Left renal pelvis (tissue), 4 donors: ENCODE results near the gene PRDM16. TPM values are rescaled to one million over a fixed set of nuclear protein-coding genes. Genes with fewer than 3 reads are reported as not detected.

ENCODE experiments used
- DNase-seq, 4 donors: peaks; one replicate each; pipeline ENCODE4 v3.0.0-alpha.2; 2013; ENCODE audit warnings: low read depth in 4 of 4, low spot score in 3 of 4
- polyA plus RNA-seq, 4 donors: library from polyadenylated mRNA; unstranded; fragments of 120-200 nt; gene quantifications; one replicate each; pipeline ENCODE4 v1.2.1, GENCODE V29; 2013; ENCODE audit not compliant: insufficient read length in 4 of 4

Gene PRDM16
- polyA plus RNA-seq, 4 donors, result 1.1 to 11.1 (median 6.8) TPM

GRCh38 chr1:3393987-3394920 lies 325.3 kb downstream of the PRDM16 start:
- no peak for DNase-seq

DNA sequence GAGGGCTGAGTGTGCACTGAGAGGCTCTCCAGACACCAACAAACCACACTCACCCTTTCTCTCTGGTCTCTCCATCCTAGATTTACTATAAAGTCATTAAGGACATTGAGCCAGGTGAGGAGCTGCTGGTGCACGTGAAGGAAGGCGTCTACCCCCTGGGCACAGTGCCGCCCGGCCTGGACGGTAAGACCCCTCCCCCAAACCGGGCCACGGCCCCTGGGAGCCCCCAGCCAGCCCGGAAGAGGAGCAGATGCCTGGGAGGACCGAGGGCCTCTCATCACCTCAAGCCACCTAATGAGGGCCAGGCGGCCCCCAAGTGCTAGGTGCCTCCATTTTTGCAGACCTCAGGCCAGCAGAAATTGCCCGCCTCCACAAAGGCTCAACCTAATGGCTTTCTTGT lies 327.4 kb downstream of the PRDM16 start:
- no peak for DNase-seq

- no peak for DNase-seq
These were observed 328.3 kb downstream of the PRDM16 start for GRCh38 chr1:3397311-3397710.

DNA sequence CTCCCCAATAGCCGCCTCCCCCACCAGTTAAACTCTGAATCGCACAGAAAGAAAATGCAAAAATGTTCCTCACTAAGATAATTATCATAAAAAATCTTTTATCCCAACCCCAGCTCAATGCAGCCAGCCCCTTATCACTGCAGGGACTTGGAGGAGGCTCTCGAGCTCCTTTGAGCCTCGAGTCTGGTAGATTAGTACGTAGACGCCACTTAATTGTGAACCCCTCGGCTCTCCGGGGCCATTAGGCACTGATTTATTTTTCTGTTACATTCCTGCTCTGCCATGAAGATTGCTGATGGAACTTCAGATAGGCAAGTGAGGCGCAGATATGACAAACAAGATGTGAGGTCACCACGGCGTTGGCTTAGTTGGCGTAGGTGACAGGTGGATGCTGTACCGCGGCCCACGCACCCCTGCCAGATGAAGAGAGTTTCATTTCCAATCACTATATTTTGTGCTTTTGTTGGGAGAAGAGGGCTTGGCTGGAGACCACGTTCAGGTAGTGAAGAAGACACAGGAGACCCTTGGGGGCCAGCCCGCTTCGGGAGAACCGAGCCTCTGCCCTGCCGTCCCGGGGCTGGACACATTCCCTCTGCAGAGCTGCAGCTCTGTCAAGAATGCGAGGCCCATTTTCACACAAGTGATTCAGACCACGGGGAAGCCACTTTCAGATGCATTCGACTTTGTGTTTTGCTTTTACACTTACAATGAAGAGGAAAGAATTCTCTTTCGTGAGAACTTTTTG lies 329.6 kb downstream of the PRDM16 start:
- DNase-seq, result no peak

- DNase-seq, result no peak
These were observed 330.7 kb downstream of the PRDM16 start for GRCh38 chr1:3399732-3400131.

GRCh38 chr1:3401585-3402257 lies 332.7 kb downstream of the PRDM16 start:
- DNase-seq, result no peak

- DNase-seq, result peak in 1 of 4 donors; percentile 41
These were observed 333.4 kb downstream of the PRDM16 start for GRCh38 chr1:3402258-3403010.

GRCh38 chr1:3403011-3403345 lies 334.0 kb downstream of the PRDM16 start:
- no peak for DNase-seq

DNA sequence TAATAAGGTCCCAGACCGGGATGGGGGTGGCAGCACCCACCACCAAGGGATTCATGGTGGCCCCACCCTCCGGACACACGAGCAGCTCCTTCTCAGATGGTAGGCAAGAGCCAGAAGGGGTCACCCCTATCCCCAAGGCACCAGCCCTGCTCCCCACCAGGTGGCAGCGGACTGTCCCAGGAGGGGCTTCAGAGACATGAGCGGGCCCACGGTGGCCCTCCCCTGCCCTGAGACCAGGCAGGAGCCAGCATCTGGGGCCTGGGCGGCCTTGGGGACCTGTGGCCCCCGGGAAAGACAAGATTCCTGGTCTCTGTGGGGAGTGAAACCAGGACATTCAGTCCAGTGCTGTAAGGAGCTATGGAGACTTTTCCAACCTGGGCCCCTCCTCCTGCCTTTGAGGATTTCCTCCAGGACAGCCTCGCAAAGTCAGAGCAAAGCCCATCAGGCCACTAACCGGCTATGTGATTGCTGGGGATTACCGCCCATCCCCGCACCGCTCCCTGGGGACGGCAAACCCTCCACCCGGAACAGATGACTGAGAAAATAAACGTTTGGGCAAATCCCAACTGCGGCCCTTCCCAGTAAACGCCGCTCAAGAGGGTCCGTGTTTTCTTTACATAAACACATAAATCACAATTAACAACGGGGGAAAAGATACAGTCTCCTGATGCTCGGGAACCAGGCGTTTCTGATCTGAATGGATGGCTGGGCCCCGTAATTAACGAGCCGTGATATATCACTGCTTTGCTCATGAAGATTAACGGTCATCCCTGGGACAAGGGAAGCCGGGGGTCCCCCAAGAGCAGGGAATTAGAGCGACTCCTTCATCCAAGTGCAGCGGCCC lies 334.6 kb downstream of the PRDM16 start:
- DNase-seq, result no peak

DNA sequence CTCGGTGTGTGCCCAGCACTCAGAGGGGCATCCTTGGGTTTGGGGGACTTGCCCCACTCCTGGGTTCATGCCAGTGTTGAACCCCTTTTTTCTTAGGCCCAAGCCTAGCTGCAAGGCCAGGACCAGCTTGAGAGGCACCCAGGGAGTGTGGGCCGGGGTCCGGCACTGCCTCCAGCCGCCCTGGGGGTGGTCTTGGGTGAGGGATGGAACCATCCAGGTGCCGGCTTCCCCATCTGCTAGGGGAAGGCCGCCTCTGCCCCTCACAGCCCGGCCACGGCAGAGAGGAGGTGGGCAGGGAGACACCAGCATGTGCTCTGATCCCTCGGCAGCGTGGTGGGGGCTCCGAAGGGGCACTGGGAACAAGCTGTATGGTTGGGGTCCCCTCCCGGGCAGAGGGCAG lies 335.3 kb downstream of the PRDM16 start:
- no peak for DNase-seq

GRCh38 chr1:3404801-3405200 lies 335.8 kb downstream of the PRDM16 start:
- no peak for DNase-seq

GRCh38 chr1:3405491-3405890 lies 336.5 kb downstream of the PRDM16 start:
- no peak for DNase-seq

- no peak for DNase-seq
These were observed 337.2 kb downstream of the PRDM16 start for GRCh38 chr1:3405974-3406867.

DNA sequence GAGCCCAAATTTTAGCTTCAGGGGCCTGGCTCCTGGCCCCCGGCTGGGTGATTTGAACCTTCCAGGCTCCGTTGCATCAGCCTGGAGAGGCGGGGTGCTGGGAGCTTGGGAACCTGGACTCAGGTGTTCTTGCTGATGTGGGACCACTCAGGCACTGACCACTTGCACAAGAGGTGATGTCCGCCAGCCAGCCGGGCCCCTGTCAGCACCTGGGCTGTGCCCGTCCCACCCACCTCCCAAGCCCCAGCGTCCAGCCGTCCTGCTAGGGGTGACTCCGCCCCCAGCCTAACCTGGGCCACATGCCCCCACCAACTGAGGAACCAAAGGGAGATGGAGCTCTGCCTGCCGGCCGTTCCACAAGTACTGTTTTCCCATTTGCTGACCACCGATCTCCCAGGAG lies 338.0 kb downstream of the PRDM16 start:
- DNase-seq, result no peak

DNA sequence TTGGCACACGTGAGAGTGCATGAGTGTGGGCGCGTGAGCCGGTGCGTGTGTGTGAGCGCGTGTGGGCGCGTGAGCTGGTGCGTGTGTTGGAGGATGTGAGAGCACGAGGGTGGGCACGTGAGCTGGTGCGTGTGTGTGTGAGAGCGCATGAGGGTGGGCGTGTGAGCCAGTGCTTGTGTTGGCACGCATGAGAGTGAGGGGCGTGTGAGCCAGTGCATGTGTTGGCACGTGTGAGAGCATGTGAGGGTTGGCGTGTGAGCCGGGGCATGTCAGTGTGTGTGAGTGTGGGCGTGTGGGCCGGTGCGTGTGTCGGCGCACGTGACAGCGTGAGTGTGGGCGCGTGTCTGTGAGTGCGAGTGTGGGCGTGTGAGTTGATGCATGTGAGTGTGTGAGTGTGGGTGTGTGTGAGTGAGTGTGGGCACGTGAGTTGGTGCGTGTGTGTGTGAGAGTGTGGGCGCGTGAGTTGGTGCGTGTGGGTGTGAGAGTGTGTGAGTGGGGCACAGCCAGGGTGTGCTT lies 339.8 kb downstream of the PRDM16 start:
- DNase-seq, result no peak

GRCh38 chr1:3409366-3410141 lies 340.6 kb downstream of the PRDM16 start:
- no peak for DNase-seq

DNA sequence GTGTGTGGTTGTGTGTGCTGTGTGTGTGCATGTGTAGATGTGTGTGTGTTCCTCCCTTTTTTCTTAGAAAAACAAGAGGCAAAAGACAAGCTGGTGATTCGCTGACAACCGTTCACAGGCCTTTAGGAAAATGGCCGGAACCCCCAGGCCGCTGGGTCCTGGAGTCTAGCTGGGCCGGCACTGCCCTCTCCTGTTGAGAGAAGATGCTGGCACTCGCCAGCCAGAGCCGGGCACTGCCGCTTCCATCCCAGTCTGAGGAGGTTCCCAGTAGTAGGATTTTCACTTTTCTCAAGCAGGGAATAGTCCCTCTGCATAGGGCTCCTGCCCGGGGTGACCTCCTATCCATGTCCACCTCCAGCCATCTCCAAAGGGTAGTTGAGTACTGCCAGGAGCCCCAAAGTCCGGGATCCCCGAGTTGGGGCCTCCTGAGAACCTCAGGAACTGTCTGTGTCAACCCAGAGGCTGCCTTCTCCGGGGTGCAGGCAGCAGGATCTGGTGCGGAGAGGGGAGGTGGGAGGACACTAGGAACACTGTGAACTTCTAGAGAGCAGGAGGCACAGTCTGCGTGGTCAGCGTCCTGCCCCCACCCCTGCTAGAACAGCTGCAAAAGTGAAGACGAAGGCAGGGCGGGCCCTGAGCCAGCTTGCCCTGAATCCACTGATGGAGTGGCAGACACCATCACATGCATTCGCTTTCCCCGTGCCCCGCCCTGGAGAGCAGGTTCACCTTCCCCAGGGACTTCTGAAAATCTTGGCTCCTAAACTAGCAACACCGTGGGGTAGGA lies 341.3 kb downstream of the PRDM16 start:
- DNase-seq, result no peak
